Suprapubic skin (tissue), 4 donors: ENCODE results near the gene ADAMTS13. TPM values are rescaled to one million over a fixed set of nuclear protein-coding genes. Genes with fewer than 3 reads are reported as not detected.

ENCODE experiments used
- DNase-seq, 2 donors: peaks; one replicate each; pipeline ENCODE4 v3.0.0-alpha.2; 2019; ENCODE audit warnings: low spot score in 2 of 2
- H3K27ac ChIP-seq: fragments of 200-600 bp; sonication (generic); one replicate; pipeline ENCODE4 v1.5.1; 2019
- H3K27me3 ChIP-seq: fragments of 200-600 bp; sonication (generic); one replicate; pipeline ENCODE4 v1.5.1; 2019
- H3K36me3 ChIP-seq: fragments of 200-600 bp; sonication (generic); one replicate; pipeline ENCODE4 v1.5.1; 2019
- H3K4me1 ChIP-seq: fragments of 200-600 bp; sonication (generic); one replicate; pipeline ENCODE4 v1.5.1; 2019
- H3K4me3 ChIP-seq: fragments of 200-600 bp; sonication (generic); one replicate; pipeline ENCODE4 v1.5.1; 2019; ENCODE audit warnings: mild to moderate bottlenecking
- H3K9me3 ChIP-seq: fragments of 200-600 bp; sonication (generic); one replicate; pipeline ENCODE4 v1.5.1; 2019
- EP300 ChIP-seq: sonication (generic); formaldehyde crosslinking; IDR thresholded peaks from one replicate; pipeline ENCODE4 v1.6.1; 2017; ENCODE audit warnings: antibody characterized with exemption
- POLR2A ChIP-seq, 2 donors: fragments of 450-650 bp; IDR thresholded peaks; one replicate each; pipeline ENCODE4 v1.6.1; 2017; ENCODE audit warnings: antibody characterized with exemption in 2 of 2, mild to moderate bottlenecking in 2 of 2, moderate library complexity in 2 of 2
- POLR2AphosphoS5 ChIP-seq, 3 donors: sonication (generic); formaldehyde crosslinking; IDR thresholded peaks; one replicate each; pipeline ENCODE4 v1.6.1; 2017; ENCODE audit warnings: antibody characterized with exemption in 3 of 3
- WGBS: methylation state at CpG from one replicate; pipeline ENCODE4 v1.1.5; 2018; 5-methylcytosine and 5-hydroxymethylcytosine counted together
- total RNA-seq, 4 donors: library from RNA; depleted of rRNA; stranded (reverse); fragments of >200 nt; gene quantifications; one replicate each; pipeline ENCODE4 v1.1.0, GENCODE V29; 2016
- TF ChIP-seq, protein P1 (sequence below), 2 donors: fragments of 200-600 bp in 1 of 2; fragments of 450-650 bp in 1 of 2; sonication (generic) in 1 of 2; IDR thresholded peaks; one replicate each; pipeline ENCODE4 v1.5.1; 2016 to 2019; ENCODE audit warnings: antibody characterized with exemption in 2 of 2, mild to moderate bottlenecking in 1 of 2, moderate library complexity in 1 of 2

ADAMTS13 gene
- total RNA-seq, 4 donors from 2014 or later = 1.2 to 3.3 (median 1.6) TPM

DNA sequence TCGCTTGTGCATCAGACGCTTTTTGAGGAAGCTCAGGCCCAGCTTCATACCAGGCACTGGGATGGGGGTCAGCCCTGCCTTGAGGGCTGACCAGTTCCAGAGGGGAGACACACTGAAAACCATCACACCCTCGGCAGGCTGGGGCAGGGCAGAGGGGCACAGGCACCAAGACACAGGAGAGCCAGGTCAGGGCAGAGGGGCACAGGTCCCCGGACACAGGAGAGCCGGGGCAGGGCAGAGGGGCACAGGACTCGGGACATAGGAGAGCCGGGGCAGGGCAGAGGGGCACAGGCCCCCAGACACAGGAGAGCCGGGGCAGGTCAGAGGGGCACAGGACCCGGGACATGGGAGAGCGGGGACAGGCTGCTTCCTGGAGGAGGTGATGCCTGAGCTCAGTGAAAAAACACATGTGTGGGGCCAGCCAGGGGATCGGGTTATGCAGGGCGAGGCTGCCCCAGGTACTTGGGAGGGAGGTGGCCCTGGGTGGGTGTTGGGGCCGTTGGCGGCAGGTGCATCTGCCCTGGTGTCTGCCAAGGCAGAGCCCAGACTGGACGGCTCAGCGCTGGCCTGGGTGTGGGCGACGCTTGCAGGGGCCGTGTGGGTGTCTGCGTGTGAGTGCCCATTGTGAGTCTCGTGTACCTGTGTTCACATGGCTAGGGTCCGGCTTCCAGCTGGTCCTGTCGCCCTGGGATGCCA is 71.8 kb downstream of the ADAMTS13 start:
- 81% methylated on average over 17 of the region's 23 CpGs for WGBS
- Histone ChIP-seq H3K9me3 (no peaks in the 10 kb centered on the region), H3K27me3 (peaks cover 42% of the 10 kb centered on the region), H3K4me3 (no peak overlapping the region), H3K36me3 (no peaks in the 10 kb centered on the region), H3K4me1 (peaks cover 11% of the 10 kb centered on the region), H3K27ac (no peak overlapping the region)
- no peak for DNase-seq
- TF ChIP-seq POLR2AphosphoS5 (IDR thresholded peaks at IDR 0.05) = no peak
- TF ChIP-seq POLR2A (IDR thresholded peaks at IDR 0.05) = no peak
- TF ChIP-seq, protein P1, sequence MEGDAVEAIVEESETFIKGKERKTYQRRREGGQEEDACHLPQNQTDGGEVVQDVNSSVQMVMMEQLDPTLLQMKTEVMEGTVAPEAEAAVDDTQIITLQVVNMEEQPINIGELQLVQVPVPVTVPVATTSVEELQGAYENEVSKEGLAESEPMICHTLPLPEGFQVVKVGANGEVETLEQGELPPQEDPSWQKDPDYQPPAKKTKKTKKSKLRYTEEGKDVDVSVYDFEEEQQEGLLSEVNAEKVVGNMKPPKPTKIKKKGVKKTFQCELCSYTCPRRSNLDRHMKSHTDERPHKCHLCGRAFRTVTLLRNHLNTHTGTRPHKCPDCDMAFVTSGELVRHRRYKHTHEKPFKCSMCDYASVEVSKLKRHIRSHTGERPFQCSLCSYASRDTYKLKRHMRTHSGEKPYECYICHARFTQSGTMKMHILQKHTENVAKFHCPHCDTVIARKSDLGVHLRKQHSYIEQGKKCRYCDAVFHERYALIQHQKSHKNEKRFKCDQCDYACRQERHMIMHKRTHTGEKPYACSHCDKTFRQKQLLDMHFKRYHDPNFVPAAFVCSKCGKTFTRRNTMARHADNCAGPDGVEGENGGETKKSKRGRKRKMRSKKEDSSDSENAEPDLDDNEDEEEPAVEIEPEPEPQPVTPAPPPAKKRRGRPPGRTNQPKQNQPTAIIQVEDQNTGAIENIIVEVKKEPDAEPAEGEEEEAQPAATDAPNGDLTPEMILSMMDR (IDR thresholded peaks at IDR 0.05) = no peak
- TF ChIP-seq EP300 = no peak

- DNase-seq = no peak
- Histone ChIP-seq H3K4me1 (peaks cover 11% of the 10 kb centered on the region), H3K9me3 (no peaks in the 10 kb centered on the region), H3K27me3 (peaks cover 45% of the 10 kb centered on the region), H3K27ac (no peak overlapping the region), H3K36me3 (no peaks in the 10 kb centered on the region), H3K4me3 (no peak overlapping the region)
- WGBS = 81% methylated on average over 15 of the region's 24 CpGs
- TF ChIP-seq POLR2AphosphoS5 (IDR thresholded peaks at IDR 0.05) (no peak), POLR2A (IDR thresholded peaks at IDR 0.05) (no peak)
- TF ChIP-seq, protein P1 (IDR thresholded peaks at IDR 0.05) = no peak
Observed at GRCh38 chr9:133494636-133495326, 72.6 kb downstream of the ADAMTS13 start.

- peaks cover 38% of the 10 kb centered on the region for H3K27me3 ChIP-seq
- TF ChIP-seq POLR2AphosphoS5 (IDR thresholded peaks at IDR 0.05) (no peak), POLR2A (IDR thresholded peaks at IDR 0.05) (no peak), EP300 (no peak)
- TF ChIP-seq, protein P1 (IDR thresholded peaks at IDR 0.05) = no peak
- WGBS = 86% methylated on average over 23 of the region's 24 CpGs
Observed at GRCh38 chr9:133495327-133496293, 73.4 kb downstream of the ADAMTS13 start.

GRCh38 chr9:133496861-133497842 is 75.0 kb downstream of the ADAMTS13 start:
- WGBS = 80% methylated on average over 22 of the region's 35 CpGs
- Histone ChIP-seq H3K27me3 (peaks cover 38% of the 10 kb centered on the region), H3K9me3 (peaks cover under 1% of the 10 kb centered on the region), H3K36me3 (no peaks in the 10 kb centered on the region), H3K4me3 (no peak overlapping the region), H3K27ac (no peak overlapping the region), H3K4me1 (peaks cover 7% of the 10 kb centered on the region)
- DNase-seq = no peak
- TF ChIP-seq POLR2AphosphoS5 (IDR thresholded peaks at IDR 0.05) (no peak), EP300 (no peak)
- TF ChIP-seq, protein P1 (IDR thresholded peaks at IDR 0.05) = no peak

More at GRCh38 chr9:133495327-133496293, 73.4 kb downstream of the ADAMTS13 start:
- H3K4me3 ChIP-seq = no peak overlapping the region
- no peaks in the 10 kb centered on the region for H3K36me3 ChIP-seq
- no peak for DNase-seq
- peaks cover 11% of the 10 kb centered on the region for H3K4me1 ChIP-seq
- no peak overlapping the region for H3K27ac ChIP-seq
- H3K9me3 ChIP-seq = no peaks in the 10 kb centered on the region
